Measurements from ENCODE around the gene CYGB.

Gene CYGB

GRCh38 chr17:76492989-76493501 is 44.5 kb downstream of the CYGB start:
- DNase-seq (ENCODE audit: extremely low read depth, low read depth): no peak
- TF ChIP-seq CTCF (IDR thresholded peaks at IDR 0.05; ENCODE audit: low read depth, low read length): no peak

GRCh38 chr17:76492123-76492988 is 45.2 kb downstream of the CYGB start:
- no peak for TF ChIP-seq CTCF (IDR thresholded peaks at IDR 0.05; ENCODE audit: low read depth, low read length)
- DNase-seq (ENCODE audit: extremely low read depth, low read depth): no peak

GRCh38 chr17:76491271-76492122 is 46.0 kb downstream of the CYGB start:
- TF ChIP-seq CTCF (IDR thresholded peaks at IDR 0.05; ENCODE audit: low read depth, low read length): no peak
- DNase-seq (ENCODE audit: extremely low read depth, low read depth): no peak

- TF ChIP-seq CTCF (IDR thresholded peaks at IDR 0.05; ENCODE audit: low read depth, low read length): no peak
- no peak for DNase-seq (ENCODE audit: extremely low read depth, low read depth)
Measured at GRCh38 chr17:76490112-76490710, 47.3 kb downstream of the CYGB start.

- TF ChIP-seq CTCF (IDR thresholded peaks at IDR 0.05; ENCODE audit: low read depth, low read length): no peak
- DNase-seq (ENCODE audit: extremely low read depth, low read depth): no peak
Measured at GRCh38 chr17:76487451-76488192, 49.9 kb downstream of the CYGB start.

- no peak for DNase-seq (ENCODE audit: extremely low read depth, low read depth)
- no peak for TF ChIP-seq CTCF (IDR thresholded peaks at IDR 0.05; ENCODE audit: low read depth, low read length)
Measured at GRCh38 chr17:76485569-76485968, 51.9 kb downstream of the CYGB start.

All from AG09319 (cell line).